Effector CD4-positive, alpha-beta T cell (primary cell): Measurements from ENCODE around the gene KCNJ10.
A peak's percentile ranks its signal among the peaks of the same experiment; 100 is the strongest.
"Not testable (repeated sequence)": the region's sequence is repeated elsewhere in the genome, so short reads cannot be mapped to it uniquely, and the experiment has no call there.

Experiments used
- DNase-seq: peaks from one replicate; pipeline ENCODE4 v3.0.0-alpha.2; 2020

KCNJ10 gene

DNA sequence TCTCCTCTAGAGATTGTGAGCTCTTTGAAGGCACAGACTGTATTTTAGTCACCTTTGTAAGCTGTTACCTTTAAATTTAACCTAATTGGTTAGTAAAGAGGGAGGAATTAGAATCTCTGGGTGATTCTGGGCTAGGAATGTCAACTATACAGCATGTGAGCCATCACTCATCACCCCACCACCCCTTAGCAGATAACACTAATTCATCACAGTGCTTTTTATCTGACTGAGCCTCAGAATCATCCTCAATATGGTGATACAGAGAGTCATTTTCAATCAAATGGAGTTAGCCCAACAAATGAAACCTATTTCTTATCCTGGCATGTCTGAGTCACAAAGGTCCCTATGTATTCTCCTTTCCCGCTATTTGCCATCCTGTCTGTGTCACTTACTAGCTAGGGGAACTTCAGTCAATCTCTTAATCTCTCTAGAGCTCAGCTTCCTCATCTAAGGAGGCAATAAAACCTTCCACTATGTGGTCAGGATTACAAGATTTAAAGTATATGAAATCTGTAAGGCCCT lies 13.3 kb downstream of the KCNJ10 start:
- no peak for DNase-seq

DNA sequence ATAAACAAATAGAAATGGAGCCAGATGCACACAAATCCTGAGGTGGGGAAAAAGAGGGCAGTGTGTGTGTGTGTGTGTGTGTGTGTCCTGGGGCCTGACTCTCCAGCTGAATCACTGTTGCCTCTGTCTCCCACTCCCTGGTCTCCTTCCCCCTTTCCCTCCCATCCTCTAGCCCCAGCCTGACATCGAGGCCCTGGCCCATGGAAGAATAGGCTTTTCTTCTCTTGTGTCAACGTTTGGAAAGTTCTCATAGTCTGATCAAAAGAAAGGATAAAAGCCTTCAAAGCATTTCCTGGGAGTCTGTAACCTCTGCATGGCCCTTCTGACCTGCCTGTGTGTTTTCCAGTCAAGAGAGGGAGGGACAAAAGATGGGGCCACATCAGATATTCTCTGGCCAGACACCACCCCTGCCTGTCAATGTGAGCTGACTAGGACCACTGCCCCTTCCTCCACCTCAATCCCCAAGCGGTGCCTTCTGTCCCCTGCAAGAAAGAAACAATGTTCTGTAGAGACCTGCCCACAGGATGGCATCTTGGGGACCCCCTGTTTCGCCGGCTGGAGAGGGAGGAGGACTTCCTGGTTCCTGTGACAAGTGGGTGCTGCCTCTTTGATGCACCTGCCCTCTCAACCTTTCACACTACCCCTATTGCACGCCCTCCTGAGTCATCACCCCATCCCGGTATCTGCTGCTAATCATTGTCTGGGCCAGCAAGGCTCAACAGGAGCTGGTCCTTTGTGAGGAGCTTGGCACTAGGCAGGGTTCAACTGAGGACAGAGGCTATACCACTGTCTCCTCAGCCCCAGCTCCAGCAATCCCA lies 16.2 kb downstream of the KCNJ10 start:
- DNase-seq = no peak

DNA sequence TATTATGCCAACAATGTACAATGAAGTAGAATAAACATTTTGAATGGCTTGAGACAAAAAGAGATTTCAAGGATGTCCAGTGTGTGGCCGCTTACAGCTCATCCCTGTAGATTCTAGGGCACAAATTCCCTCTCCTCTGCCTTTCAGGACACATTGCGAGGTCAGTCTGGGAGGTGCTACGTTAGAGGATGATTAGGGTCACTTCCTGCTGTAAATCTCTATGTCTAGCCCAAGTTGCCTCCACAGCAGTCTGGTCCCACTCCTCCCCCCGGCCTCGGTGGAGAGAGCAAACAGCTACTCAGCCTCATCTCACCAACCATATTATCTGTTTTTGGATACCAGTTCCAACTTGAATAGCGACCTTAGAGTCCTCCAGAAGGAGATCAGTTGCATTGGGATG lies 17.0 kb downstream of the KCNJ10 start:
- no peak for DNase-seq

DNA sequence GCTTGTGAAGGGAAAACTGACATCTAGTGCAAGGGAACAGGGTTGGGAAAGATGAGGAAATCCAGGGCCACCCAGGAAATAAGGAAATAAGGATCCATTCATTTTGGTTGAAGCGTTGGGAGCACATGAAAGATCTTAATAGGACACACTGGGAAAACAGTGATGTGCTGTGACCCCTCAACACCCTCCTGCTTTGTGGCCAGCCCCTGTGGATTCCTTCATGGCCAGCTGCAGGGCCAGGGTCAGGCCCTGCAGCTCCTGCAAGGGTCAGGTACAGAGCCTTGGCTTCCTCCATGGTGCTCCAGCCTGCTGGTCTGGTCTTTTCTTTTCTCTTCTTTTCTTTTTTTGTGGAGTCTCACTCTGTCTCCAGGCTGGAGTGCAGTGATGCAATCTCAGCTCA lies 19.3 kb downstream of the KCNJ10 start:
- DNase-seq = no peak

DNA sequence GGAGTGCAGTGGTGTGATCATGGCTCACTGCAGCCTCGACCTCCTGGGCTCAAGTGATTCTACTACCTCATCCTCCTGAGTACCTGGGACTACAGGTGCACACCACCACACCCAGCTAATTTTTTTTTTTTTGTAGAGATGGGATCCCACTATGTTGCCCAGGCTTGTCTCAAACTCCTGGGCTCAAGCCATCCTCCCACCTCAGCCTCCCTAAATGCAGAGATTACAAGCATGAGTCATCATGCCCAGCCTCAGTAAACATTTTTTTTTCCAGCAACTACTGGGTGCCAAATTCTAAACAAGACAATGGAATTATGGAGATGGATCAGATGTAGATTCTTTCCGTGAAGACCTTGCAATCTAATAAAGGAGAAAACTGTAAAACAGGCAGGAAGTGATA lies 19.8 kb downstream of the KCNJ10 start:
- DNase-seq = not testable (repeated sequence)

DNA sequence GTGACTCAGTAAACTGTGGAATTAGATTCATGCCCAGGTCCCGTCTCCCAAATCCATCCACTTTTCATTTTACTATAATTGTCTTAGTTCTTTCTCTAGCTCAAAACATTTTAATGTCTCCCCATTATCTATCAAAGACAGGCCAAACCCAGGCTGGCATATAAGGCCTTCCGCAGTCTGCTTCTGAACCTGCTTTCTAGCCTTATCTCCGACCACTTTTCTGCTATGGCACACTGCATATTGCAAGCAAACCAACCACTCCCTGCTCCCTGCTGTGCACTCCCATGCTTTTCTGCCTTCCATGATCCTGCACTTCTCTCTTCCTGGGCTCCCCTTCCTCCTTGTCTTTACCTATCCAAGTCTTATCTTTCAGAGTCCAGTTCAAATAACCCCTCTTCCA lies 20.9 kb downstream of the KCNJ10 start:
- DNase-seq = no peak

DNA sequence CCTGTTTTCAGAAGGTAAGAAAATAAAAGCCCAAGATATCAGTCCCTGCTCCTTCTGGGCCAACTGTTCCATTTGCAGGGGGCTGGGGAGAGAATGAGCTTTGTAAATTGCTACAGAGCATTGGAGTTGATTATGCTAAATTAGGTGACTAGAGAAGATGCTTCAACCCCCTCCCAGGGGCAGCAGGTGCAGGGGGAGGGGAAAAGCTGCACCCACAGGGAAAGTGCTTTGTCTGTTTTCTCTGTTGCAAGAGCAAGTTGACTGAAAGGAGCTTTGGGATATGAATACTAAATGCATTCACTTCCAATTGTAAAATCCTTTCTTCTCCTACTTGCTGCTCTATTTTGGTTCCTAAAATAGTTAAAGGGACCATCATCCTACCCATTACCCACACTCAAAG lies 21.6 kb downstream of the KCNJ10 start:
- no peak for DNase-seq

DNA sequence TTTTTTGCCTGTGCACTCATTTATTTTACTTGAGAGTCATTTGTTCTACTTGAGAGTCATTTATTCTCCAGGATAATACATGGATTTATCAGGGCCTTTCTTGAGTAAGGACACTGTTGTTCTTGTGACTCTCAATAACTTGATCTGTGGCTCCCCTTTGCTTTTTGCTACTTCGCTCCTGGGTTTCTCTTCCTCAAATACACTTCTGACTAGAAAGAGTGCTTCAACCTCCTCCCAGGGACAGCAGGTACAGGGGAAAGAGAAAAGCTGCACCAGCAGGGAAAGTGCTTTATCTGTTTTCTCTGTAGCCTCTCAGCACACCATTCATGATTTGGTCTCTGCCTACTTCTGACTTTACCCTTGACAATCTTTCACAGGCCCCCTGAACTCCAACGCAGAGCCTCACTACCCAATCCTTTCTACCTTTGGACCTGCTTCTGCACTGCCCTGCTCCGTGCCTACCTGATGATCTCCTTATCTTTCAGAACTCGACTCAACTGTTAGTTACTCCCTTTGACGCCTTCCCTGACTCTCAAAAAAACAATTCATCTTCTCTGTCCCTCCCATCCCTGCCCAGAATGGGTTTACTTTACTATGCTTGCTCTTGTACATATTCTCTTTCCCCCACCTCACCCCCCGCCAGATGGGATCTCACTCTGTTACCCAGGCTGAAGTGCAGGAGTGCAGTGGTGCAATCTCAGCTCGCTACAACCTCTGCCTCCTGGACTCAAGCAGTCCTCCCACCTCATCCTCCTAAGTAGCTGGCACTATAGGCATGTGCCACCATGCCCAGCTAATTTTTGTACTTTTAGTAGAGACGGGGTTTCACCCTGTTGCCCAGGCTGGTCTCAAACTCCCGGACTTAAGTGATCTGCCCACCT lies 22.6 kb downstream of the KCNJ10 start:
- DNase-seq = no peak

DNA sequence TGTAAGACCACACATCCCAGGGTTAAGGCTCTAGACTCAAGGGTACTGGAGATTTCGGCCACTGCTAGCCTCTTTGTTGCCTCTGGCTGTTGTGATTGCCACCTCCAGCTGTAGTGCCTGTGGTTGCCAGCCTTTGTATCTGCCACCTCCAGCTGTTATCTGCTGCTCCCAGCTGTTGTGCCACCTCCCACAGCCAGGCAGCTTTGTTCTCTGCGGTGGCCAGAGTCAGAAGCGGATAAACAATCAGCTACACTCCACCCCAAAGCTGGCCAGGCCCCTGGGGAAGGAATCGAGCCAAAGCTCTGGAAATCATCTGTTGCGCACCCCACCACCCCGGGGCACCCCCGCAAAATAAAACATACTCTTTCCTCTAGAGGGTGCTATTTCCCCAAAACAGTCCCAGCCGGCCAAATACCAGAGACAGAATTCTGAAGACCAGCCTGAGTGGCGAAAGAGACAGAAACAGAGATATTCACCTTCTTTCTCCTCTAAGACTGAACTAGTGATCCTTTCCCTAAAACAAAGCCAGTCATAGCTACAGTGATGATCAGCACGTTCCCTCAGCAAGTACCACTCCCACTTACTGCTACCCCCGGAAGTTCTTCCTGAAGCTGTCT lies 23.4 kb downstream of the KCNJ10 start:
- peak; percentile 7 for DNase-seq

DNA sequence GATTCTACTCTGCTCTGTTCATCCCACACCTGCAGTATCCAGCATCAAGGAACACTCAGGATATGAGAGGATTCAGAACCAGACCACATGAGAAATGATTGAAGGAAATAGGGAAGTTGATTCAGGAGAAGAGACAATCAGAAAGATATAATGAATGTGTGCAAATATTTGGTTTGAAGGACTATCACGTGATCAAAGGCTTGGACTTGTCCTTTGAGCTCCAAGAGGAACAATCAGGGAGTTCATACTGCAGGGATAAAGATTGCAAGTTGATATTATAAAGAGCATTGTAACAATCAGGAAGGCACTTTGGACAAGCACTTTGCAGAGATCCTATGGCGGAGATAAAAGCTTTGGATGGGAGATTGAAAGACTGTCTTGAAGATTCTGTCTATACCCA lies 24.3 kb downstream of the KCNJ10 start:
- no peak for DNase-seq

DNA sequence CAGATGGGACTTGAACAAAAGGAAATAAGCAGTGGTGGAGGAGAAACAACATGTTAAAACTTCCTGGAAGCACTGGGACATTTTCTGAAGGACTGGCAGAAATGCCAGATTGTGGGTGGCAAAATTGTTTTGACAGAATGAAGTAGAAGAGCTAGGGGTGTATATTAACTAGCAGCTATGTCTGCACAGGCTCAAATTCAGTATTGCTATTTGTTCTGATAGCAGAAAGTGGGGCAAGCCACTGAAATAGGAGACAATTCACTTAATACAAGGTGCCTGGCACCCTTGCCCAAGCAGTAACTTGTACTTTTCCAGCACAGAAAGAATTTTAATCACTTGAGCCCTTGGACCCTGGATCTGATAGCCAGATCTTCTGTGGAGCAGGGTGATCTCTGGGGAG lies 26.4 kb downstream of the KCNJ10 start:
- DNase-seq = no peak

DNA sequence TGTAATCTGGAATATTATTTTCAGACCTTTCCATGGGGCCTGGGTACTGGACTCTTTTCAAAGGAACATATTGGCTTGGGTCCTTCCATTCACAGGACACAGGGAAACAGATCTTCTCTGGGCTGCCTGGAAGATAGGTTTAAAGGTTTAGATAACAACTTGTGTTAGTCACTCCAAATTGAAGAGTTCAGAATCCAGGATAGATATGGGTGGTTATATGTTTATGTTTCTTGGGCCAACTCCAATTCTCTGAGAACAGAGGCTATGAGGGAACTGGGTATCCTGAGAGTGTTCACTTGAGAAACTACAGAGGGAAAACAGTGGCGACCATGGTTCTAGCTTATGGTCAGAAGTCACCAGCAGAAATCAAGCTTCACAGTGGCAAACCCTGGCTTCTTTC lies 29.5 kb downstream of the KCNJ10 start:
- DNase-seq = no peak

DNA sequence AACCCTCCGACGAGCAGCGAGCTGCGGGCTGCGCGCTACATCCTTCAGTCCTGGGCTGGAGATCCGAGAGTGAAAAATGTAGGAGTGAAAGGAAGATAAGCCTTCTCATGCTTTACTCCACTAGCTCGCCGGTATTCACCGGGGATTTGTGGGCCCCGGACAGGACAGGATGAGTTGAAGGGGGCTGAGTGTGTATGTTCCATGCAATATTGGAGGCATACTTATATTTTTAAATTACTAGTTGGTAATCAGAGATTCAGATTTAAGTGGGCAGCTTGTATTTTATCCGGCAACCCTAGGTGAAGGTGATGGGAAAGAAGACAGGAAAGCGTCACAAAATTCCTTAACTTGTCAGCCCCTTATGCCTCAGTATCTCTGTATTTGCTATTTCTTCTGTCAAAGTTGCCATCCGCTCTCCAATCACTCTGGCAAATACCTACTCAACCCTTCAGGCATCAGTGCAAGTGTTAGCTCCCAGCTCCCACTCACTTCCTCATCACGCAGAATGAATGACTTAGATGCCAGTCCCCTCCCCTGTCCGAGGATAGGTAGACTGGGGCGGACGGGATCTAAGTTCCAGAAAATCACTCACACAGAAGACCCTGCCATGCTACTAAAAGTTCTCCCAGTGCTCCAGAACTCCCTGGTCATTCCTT lies 37.7 kb downstream of the KCNJ10 start:
- DNase-seq = no peak

DNA sequence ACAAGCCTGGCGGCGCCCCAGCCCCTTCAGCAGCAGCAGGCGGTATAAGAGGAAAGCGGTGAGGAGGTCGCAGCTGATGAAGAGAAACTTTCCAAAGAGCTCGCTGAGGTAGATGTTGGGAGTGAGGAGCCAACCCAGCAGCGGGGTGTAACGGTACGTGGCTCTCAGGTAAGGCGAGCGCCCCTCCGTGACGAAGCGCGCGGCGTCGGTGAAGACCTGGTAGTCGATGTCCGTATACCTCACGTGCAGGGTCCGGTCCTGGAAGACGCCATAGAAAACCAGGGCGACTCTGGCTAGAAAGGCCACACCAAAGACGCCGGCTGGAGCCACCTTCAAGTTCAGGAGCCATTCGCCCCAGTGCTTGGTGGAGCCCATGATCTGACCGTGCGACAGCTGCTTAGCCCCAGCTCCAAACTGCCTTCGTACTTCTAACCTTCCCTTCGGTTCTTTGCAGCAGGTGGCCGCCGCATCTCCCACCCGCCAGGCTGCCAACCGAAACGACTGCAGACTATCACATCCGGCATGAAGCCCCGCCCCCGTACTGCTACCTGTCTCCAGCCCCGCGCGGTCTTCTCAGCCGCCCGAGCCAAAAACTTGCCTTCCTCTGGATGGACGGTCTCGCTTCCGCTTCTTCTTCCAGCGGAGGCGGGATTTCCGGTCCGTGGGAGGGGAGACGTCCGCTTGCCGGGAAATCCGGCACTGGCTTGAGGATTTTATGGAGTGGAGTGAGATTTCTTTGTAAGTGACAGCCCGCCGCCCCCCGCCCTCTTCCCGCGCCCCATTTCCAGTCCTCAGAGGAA lies 38.4 kb downstream of the KCNJ10 start, which contains the start of gene PIGM:
PIGM (minus strand) TSS at position 626 of the 800 bp plus-strand sequence; CDS start at position 375, 251 bp downstream.
- DNase-seq = peak; percentile 93

DNA sequence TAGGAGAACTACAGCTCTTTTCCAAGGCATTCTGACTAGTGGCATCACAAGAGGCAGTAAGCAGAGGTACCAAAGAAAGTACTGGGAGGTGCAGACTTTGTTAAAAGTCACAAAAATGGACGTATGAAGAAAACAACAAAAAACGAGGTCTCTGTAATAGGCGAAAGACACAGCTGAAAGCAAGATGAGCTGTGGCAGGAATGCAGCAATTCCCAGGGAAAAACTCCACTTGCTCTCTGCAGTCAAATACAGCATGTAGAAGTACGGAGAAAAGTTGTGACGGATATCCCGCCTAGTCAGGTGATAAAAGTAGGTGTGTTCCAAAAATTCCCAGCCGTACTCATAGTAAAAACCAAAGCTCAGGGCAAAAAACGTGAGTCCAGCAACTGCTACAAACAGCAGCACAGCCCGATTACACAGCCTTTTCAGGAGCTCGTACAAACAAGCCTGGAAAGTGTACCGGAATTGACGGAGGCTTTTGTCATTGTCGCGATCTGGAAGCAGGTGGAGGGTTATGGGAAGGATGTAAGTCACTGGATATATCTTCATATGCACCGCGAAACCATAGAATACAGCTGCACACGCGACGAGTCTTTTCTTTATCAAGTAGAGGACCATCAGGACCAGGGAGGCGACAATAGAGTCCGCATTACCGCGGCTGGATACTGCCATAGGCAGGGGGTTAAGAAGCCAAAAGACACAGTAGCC lies 39.1 kb downstream of the KCNJ10 start:
- no peak for DNase-seq

DNA sequence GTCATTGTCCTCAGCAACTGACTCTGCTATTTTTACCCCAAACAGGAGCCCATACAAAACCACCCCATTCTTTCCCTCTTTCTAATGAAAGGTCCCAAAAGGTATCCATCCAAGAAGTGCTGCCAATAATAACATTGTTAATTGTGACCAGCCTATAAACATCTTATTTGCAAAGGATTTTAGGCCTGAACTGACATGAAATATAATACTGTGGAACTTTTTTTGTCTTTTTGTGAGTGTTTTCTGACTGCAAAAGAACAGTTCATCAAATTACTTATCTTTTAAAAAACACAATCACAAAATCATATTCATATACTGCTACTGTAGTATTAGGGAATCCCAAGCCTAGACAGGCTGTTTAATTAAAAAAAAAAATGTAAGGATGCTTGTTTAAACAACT lies 41.5 kb downstream of the KCNJ10 start:
- no peak for DNase-seq

DNA sequence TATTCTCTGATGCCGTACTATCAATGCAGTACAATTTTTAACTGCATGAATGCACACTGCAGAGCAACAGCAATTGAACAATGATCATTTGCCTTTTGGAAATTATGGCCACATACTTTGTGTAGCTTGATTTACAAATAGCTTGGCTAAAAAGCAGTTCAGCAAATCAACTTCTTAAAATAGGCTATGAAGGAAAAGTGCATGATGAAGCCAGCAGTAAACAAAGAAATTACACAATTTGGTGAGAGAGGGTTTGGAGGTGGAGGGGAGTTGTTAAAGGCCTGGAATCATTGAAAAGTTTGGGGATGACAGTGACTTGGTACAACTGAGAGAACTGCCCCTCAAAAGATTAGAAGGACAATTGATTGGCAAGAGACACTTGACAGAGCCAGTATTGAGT lies 44.6 kb downstream of the KCNJ10 start:
- no peak for DNase-seq

DNA sequence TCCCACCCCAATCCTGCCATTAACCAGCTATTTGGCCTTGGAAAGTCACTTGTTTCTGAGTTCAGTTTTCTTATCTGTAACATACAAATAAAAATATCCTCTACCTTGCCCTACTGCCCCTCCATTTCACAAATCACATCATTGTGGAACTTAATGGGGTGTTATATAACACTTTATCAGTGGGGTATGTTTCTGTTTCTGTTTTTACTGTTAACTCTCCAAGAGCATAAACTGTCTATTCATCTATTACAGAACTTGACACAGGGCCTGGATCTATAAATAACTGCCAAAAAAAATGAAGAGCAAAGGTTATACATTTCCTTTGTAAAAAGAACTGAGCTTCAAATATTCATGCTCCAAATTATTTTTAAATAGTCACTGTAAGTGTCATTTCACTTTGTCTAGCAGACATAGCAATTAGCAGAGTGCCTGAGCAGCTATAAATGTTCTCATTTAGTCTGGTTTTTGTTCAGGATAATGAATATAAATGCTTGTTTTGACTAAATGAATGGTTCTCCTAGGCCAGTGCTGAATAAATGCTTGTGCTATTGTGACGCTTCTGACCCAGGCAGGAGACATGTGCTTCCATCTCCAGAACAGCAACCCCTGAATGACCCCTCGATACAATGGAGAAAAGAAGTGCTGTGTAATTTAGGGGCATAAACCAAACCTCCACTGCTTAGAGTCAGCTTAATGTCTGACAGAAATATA lies 45.6 kb downstream of the KCNJ10 start:
- DNase-seq = no peak

DNA sequence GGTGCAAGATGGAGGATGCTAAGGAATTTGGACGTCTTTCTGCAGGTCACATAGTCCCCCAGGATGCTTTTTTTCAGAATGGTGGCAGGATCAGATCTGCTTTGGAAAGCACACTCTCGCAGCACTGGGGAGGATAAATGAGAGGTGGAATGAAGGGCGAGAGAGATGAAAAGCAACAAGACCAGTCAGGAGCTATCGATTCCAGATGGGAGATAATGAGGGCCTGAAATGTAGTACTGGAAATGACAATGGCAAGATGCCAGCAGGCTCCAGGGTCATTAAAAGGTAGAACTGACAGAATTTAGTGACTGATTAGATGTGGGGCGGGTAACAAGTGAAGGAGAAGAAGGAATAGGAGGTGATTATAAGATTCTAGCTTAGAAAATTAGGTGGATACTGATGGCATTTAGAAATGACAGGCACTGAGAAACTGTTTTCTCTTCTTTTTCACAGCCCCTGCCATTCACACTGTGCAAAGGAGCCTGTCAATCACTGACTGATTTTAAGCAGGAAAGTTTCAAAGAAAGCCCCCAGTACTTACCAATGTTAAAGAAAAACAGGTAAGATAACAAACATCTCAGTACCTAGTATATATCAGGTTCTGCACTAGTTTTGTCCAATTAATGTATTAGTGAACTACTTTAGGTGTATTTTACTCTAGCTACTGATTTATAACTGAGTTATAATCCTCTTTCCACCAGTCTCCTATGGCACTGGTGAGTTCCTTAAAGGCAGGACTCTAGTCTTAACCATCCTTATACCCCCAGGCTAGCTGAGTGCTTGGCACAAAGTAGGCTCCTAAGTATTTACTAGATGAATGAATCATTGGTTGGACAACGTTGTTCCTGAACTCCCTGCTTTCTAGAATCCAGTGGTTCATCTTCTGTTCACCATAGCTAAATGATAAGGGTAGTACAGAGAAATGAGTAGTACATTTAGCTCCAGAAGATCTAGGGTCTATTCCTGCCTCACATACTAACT lies 47.3 kb downstream of the KCNJ10 start:
- DNase-seq = no peak
